ENCODE data around the gene ST6GAL2.

The ST6GAL2 gene

GRCh38 chr2:106863387-106863786 is 22.6 kb downstream of the ST6GAL2 start:
- DNase-seq (ENCODE audit: low read depth in 2 of 2) = no peak

- no peak for DNase-seq (ENCODE audit: low read depth in 2 of 2)
These were observed 26.5 kb downstream of the ST6GAL2 start for GRCh38 chr2:106859498-106859897.

- no peak for DNase-seq (ENCODE audit: low read depth in 2 of 2)
These were observed 27.2 kb downstream of the ST6GAL2 start for GRCh38 chr2:106858810-106859209.

- DNase-seq (ENCODE audit: low read depth in 2 of 2) = no peak
These were observed 28.0 kb downstream of the ST6GAL2 start for GRCh38 chr2:106857882-106858478.

GRCh38 chr2:106853631-106854030 is 32.3 kb downstream of the ST6GAL2 start:
- no peak for DNase-seq (ENCODE audit: low read depth in 2 of 2)

- DNase-seq (ENCODE audit: low read depth in 2 of 2) = no peak
These were observed 34.0 kb downstream of the ST6GAL2 start for GRCh38 chr2:106851881-106852501.

- no peak for DNase-seq (ENCODE audit: low read depth in 2 of 2)
These were observed 34.7 kb downstream of the ST6GAL2 start for GRCh38 chr2:106851087-106851874.

- DNase-seq (ENCODE audit: low read depth in 2 of 2) = no peak
These were observed 36.7 kb downstream of the ST6GAL2 start for GRCh38 chr2:106849253-106849652.

- no peak for DNase-seq (ENCODE audit: low read depth in 2 of 2)
These were observed 38.6 kb downstream of the ST6GAL2 start for GRCh38 chr2:106847366-106847765.

GRCh38 chr2:106845716-106846115 is 40.3 kb downstream of the ST6GAL2 start:
- no peak for DNase-seq (ENCODE audit: low read depth in 2 of 2)

- DNase-seq (ENCODE audit: low read depth in 2 of 2) = no peak
These were observed 42.1 kb downstream of the ST6GAL2 start for GRCh38 chr2:106843910-106844250.

GRCh38 chr2:106843001-106843909 is 42.7 kb downstream of the ST6GAL2 start:
- DNase-seq (ENCODE audit: low read depth in 2 of 2) = no peak

GRCh38 chr2:106841886-106842645 is 43.9 kb downstream of the ST6GAL2 start:
- no peak for DNase-seq (ENCODE audit: low read depth in 2 of 2)

- no peak for DNase-seq (ENCODE audit: low read depth in 2 of 2)
These were observed 45.1 kb downstream of the ST6GAL2 start for GRCh38 chr2:106840818-106841217.

GRCh38 chr2:106839849-106840595 is 45.9 kb downstream of the ST6GAL2 start:
- no peak for DNase-seq (ENCODE audit: low read depth in 2 of 2)

- no peak for DNase-seq (ENCODE audit: low read depth in 2 of 2)
These were observed 52.7 kb downstream of the ST6GAL2 start for GRCh38 chr2:106833256-106833655.

- no peak for DNase-seq (ENCODE audit: low read depth in 2 of 2)
These were observed 54.0 kb downstream of the ST6GAL2 start for GRCh38 chr2:106831816-106832569.

- DNase-seq (ENCODE audit: low read depth in 2 of 2) = no peak
These were observed 54.7 kb downstream of the ST6GAL2 start for GRCh38 chr2:106831241-106831640.

- DNase-seq (ENCODE audit: low read depth in 2 of 2) = no peak
These were observed 55.8 kb downstream of the ST6GAL2 start for GRCh38 chr2:106830191-106830590.

GRCh38 chr2:106828119-106828518 is 57.8 kb downstream of the ST6GAL2 start:
- DNase-seq (ENCODE audit: low read depth in 2 of 2) = no peak
